A549 (cell line): ENCODE measurements around the gene PDZD2. TPM values are rescaled to one million over a fixed set of nuclear protein-coding genes. Genes with fewer than 3 reads are reported as not detected.

Experiments
- ATAC-seq, 2 experiments: fragments of 200-7000 bp in 1 of 2; fragments of >200 bp in 1 of 2; cut with Nextera tagmentation in 1 of 2; cut with Tn5 transposase in 1 of 2; 3 replicates each; pipeline versions ENCODE4 v1.8.0 to v1.9.1; 2018 to 2020; ENCODE audit warnings: mild to moderate bottlenecking in 1 of 2, moderate library complexity in 1 of 2
- CTCF ChIA-PET: fragments of 300-600 bp; sonication (Branson Sonifier 250); formaldehyde crosslinking; extraction: SDS; loops from one replicate; lab custom pipeline; 2021; ENCODE audit warnings: antibody characterized with exemption, inconsistent platforms; lab: Yijun Ruan, JAX
- POLR2A ChIA-PET: fragments of 350-600 bp; formaldehyde crosslinking; extraction: SDS; loops from one replicate; lab custom pipeline; 2021; ENCODE audit warnings: antibody characterized with exemption, inconsistent platforms; lab: Yijun Ruan, JAX
- DNase-seq, 2 experiments: peaks; one replicate each; pipeline versions ENCODE4 v3.0.0 to v3.0.0-alpha.2; 2011 to 2016; ENCODE audit warnings: low read depth in 1 of 2, low spot score in 1 of 2
- FAIRE-seq: peaks from 2 replicates; lab custom pipeline; 2011; peaks lifted over from hg19 to GRCh38; lab: Jason Lieb, UNC
- H3K27ac ChIP-seq, 2 experiments: fragments of >200 bp; sonication (Bioruptor Twin); formaldehyde crosslinking; 3 replicates each; pipeline ENCODE4 v1.5.1; 2016 to 2017
- H3K4me1 ChIP-seq: fragments of >200 bp; sonication (Bioruptor Twin); formaldehyde crosslinking; 3 replicates; pipeline ENCODE4 v1.6.1; 2016
- H3K4me2 ChIP-seq: fragments of >200 bp; sonication (Bioruptor Twin); formaldehyde crosslinking; 3 replicates; pipeline ENCODE4 v1.6.1; 2016
- H3K4me3 ChIP-seq: fragments of >200 bp; sonication (Bioruptor Twin); formaldehyde crosslinking; 3 replicates; pipeline ENCODE4 v1.5.1; 2016
- H3K9me3 ChIP-seq: fragments of >200 bp; sonication (Bioruptor Twin); formaldehyde crosslinking; 3 replicates; pipeline ENCODE4 v1.6.1; 2016
- CBX8 ChIP-seq: fragments of 200-600 bp; sonication (generic); IDR thresholded peaks from 2 replicates; pipeline ENCODE4 v1.6.1; 2016
- CEBPB ChIP-seq, 2 experiments: fragments of >200 bp in 1 of 2; sonication (Bioruptor Twin) in 1 of 2; formaldehyde crosslinking in 1 of 2; IDR thresholded peaks; 2 replicates each; pipeline ENCODE4 v1.6.1; 2012 to 2016
- CHD2 ChIP-seq: fragments of 150-350 bp; IDR thresholded peaks from 2 replicates; pipeline ENCODE4 v1.6.1; 2014; ENCODE audit warnings: low read length; ENCODE audit not compliant: partially characterized antibody
- EHF ChIP-seq: fragments of 250-450 bp; sonication (Bioruptor Pico); IDR thresholded peaks from 2 replicates; pipeline ENCODE4 v1.5.0; 2020; ENCODE audit warnings: mild to moderate bottlenecking
- ESRRA ChIP-seq: fragments of 150-350 bp; IDR thresholded peaks from 2 replicates; pipeline ENCODE4 v1.6.1; 2014; ENCODE audit warnings: mild to moderate bottlenecking, low read length, borderline replicate concordance
- FOXS1 ChIP-seq: fragments of 250-450 bp; sonication (Bioruptor Pico); IDR thresholded peaks from 2 replicates; pipeline ENCODE4 v1.5.0; 2020; ENCODE audit warnings: mild to moderate bottlenecking, moderate library complexity
- GATA3 ChIP-seq: IDR thresholded peaks from 2 replicates; pipeline ENCODE4 v1.6.1; 2012; ENCODE audit warnings: borderline replicate concordance
- HES2 ChIP-seq: fragments of >200 bp; sonication (Bioruptor Twin); formaldehyde crosslinking; IDR thresholded peaks from 2 replicates; pipeline ENCODE4 v1.6.1; 2016
- HOXA7 ChIP-seq: fragments of 250-450 bp; sonication (Bioruptor Pico); IDR thresholded peaks from 2 replicates; pipeline ENCODE4 v1.5.0; 2020; ENCODE audit warnings: mild to moderate bottlenecking, moderate library complexity
- HOXB5 ChIP-seq: fragments of 250-450 bp; sonication (Bioruptor Pico); IDR thresholded peaks from 2 replicates; pipeline ENCODE4 v1.5.0; 2020; ENCODE audit warnings: mild to moderate bottlenecking, moderate library complexity
- JUN ChIP-seq, 2 experiments: fragments of >200 bp; sonication (Bioruptor Twin); formaldehyde crosslinking; IDR thresholded peaks; 2 replicates in 1 of 2; 3 replicates in 1 of 2; pipeline ENCODE4 v1.6.1; 2016 to 2017
- JUNB ChIP-seq: fragments of >200 bp; sonication (Bioruptor Twin); formaldehyde crosslinking; IDR thresholded peaks from 2 replicates; pipeline ENCODE4 v1.6.1; 2016
- KDM1A ChIP-seq: fragments of 200-600 bp; sonication (generic); IDR thresholded peaks from 2 replicates; pipeline ENCODE4 v1.6.1; 2016; ENCODE audit warnings: low read depth, mild to moderate bottlenecking
- KDM5A ChIP-seq: fragments of 200-600 bp; sonication (generic); IDR thresholded peaks from 2 replicates; pipeline ENCODE4 v1.6.1; 2016; ENCODE audit warnings: antibody characterized with exemption, mild to moderate bottlenecking
- MAZ ChIP-seq: fragments of 150-350 bp; IDR thresholded peaks from 2 replicates; pipeline ENCODE4 v1.6.1; 2014; ENCODE audit warnings: antibody characterized with exemption, low read depth, low read length, borderline replicate concordance
- MYC ChIP-seq: IDR thresholded peaks from 2 replicates; pipeline ENCODE4 v1.6.1; 2012; ENCODE audit warnings: mild to moderate bottlenecking, inconsistent platforms, low read length, improper control_type of control experiment, borderline replicate concordance
- NR3C1 ChIP-seq: fragments of >200 bp; sonication (Bioruptor Twin); formaldehyde crosslinking; IDR thresholded peaks from 3 replicates; pipeline ENCODE4 v1.6.1; 2017
- PHF8 ChIP-seq: fragments of 200-600 bp; sonication (generic); IDR thresholded peaks from 2 replicates; pipeline ENCODE4 v1.6.1; 2016; ENCODE audit warnings: low read depth, mild to moderate bottlenecking, antibody characterized with exemption, moderate library complexity, borderline replicate concordance
- POLR2A ChIP-seq: IDR thresholded peaks from 2 replicates; pipeline ENCODE4 v1.6.1; 2012; ENCODE audit warnings: mild to moderate bottlenecking, low read length
- POLR2AphosphoS2 ChIP-seq: conservative IDR thresholded peaks from 2 replicates; pipeline ENCODE4 v1.6.1; 2012; ENCODE audit warnings: low read length, improper control_type of control experiment, inconsistent platforms
- RARB ChIP-seq: fragments of 250-450 bp; sonication (Bioruptor Pico); IDR thresholded peaks from 2 replicates; pipeline ENCODE4 v1.8.0; 2021; ENCODE audit warnings: mild to moderate bottlenecking, moderate library complexity
- RCOR1 ChIP-seq: fragments of 150-350 bp; IDR thresholded peaks from 2 replicates; pipeline ENCODE4 v1.6.1; 2014; ENCODE audit warnings: antibody characterized with exemption, low read length, low read depth
- REST ChIP-seq: fragments of 200-600 bp; sonication (generic); IDR thresholded peaks from 2 replicates; pipeline ENCODE4 v1.6.1; 2016; ENCODE audit warnings: antibody characterized with exemption, mild to moderate bottlenecking, moderate library complexity
- RNF2 ChIP-seq: fragments of 200-600 bp; sonication (generic); IDR thresholded peaks from 2 replicates; pipeline ENCODE4 v1.6.1; 2016; ENCODE audit warnings: low read depth, mild to moderate bottlenecking, antibody characterized with exemption, moderate library complexity, borderline replicate concordance
- SMC3 ChIP-seq: fragments of >200 bp; sonication (Bioruptor Twin); formaldehyde crosslinking; IDR thresholded peaks from 3 replicates; pipeline ENCODE4 v1.6.1; 2018; ENCODE audit warnings: inconsistent platforms
- TFCP2L1 ChIP-seq: fragments of 250-450 bp; sonication (Bioruptor Pico); IDR thresholded peaks from 2 replicates; pipeline ENCODE4 v1.5.0; 2021; ENCODE audit warnings: mild to moderate bottlenecking
- TP53 ChIP-seq: fragments of 250-450 bp; sonication (Bioruptor Pico); IDR thresholded peaks from 2 replicates; pipeline ENCODE4 v1.5.0; 2021; ENCODE audit warnings: mild to moderate bottlenecking, moderate library complexity
- ZC3H11A ChIP-seq: fragments of 450-650 bp; IDR thresholded peaks from 2 replicates; pipeline ENCODE4 v1.6.1; 2014; ENCODE audit warnings: antibody characterized with exemption, mild to moderate bottlenecking
- ZFP36 ChIP-seq: fragments of 450-650 bp; IDR thresholded peaks from 2 replicates; pipeline ENCODE4 v1.6.1; 2014; ENCODE audit warnings: borderline replicate concordance; ENCODE audit not compliant: partially characterized antibody
- ZNF302 ChIP-seq: fragments of 250-450 bp; sonication (Bioruptor Pico); IDR thresholded peaks from 2 replicates; pipeline ENCODE4 v1.9.0; 2021; ENCODE audit warnings: inconsistent platforms, mild to moderate bottlenecking, moderate library complexity
- WGBS: methylation state at CpG from one replicate; pipeline ENCODE4 v1.1.6; 2017; ENCODE audit errors: missing lambda C conversion rate; 5-methylcytosine and 5-hydroxymethylcytosine counted together
- polyA plus RNA-seq, 4 experiments: library from polyadenylated mRNA; depleted of rRNA in 3 of 4; stranded (reverse); fragments of >200 nt; fragmentation: RNase III in 1 of 4; extraction: RNeasy Plus Mini Kit Qiagen cat#74134 plus additional on column Dnase treatment in 1 of 4; gene quantifications; 2 replicates in 3 of 4; 3 replicates in 1 of 4; pipeline ENCODE4 v1.2.3, GENCODE V29; 2011 to 2017
- TF ChIP-seq, protein P1 (sequence below): IDR thresholded peaks from 2 replicates; pipeline ENCODE4 v1.6.1; 2012; ENCODE audit warnings: low read depth, borderline replicate concordance
- TF ChIP-seq, protein P2 (sequence below): IDR thresholded peaks from 2 replicates; pipeline ENCODE4 v1.6.1; 2012
- TF ChIP-seq, protein P3 (sequence below): fragments of >200 bp; sonication (Bioruptor Twin); formaldehyde crosslinking; IDR thresholded peaks from 3 replicates; pipeline ENCODE4 v1.6.1; 2016

The PDZD2 gene
- polyA plus RNA-seq, 2 of the 4 experiments (the other 2 are of a cell fraction): 0.06 to 0.09 TPM

- TF ChIP-seq HOXB5 (CRISPR knock-in tag): no peak
- TF ChIP-seq, all 56 proteins: peak for 0
These were observed 112.7 kb downstream of the PDZD2 start (continued) for GRCh38 chr5:31751610-31752009.

DNA sequence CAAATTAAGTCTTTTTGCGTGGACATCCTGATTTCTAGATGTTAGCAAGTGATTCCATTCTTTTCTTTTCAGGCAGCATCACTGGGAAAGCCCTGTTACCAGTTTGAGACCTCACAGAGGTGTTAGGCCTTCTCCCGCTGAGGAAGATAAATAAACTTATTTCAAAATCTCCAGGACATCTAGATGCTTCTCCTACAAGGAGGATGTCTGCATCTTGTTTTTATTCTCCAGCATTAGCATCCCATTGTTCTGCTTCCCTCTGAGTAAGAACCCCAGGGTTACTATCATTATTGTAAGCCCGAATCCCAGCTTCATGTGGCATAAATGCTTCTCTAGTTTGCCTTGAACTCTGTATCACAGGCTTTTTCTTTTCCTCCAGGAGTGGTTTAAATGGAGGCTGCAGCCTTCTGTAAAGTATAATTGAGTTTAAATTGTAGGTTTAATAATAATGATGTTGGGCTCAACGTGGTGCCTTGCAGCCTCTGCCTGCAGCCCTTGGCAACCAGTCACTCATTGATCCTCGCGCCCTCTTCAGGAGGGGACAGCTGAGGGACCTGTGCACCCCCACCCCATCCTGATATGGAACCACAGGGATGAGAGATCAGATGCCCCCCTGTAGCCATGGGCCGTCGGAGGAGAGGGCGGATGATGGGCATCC, 114.9 kb downstream of the PDZD2 start:
- no peak for TF ChIP-seq ESRRA
- TF ChIP-seq, protein P1, sequence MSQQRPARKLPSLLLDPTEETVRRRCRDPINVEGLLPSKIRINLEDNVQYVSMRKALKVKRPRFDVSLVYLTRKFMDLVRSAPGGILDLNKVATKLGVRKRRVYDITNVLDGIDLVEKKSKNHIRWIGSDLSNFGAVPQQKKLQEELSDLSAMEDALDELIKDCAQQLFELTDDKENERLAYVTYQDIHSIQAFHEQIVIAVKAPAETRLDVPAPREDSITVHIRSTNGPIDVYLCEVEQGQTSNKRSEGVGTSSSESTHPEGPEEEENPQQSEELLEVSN: no peak
- TF ChIP-seq TP53 (CRISPR knock-in tag): no peak
- TF ChIP-seq ZFP36: no peak
- no peak for TF ChIP-seq POLR2A
- TF ChIP-seq KDM1A: no peak
- TF ChIP-seq RARB (CRISPR knock-in tag): no peak
- no peak for TF ChIP-seq NR3C1
- TF ChIP-seq, protein P2, sequence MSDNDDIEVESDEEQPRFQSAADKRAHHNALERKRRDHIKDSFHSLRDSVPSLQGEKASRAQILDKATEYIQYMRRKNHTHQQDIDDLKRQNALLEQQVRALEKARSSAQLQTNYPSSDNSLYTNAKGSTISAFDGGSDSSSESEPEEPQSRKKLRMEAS: no peak
- TF ChIP-seq CEBPB (IDR thresholded peaks at IDR 0.05): no peak
- no peak for TF ChIP-seq SMC3
- TF ChIP-seq JUNB: no peak
- TF ChIP-seq GATA3: no peak
- no peak for TF ChIP-seq REST
- no peak for TF ChIP-seq PHF8
- TF ChIP-seq POLR2AphosphoS2: no peak
- TF ChIP-seq CBX8: no peak
- TF ChIP-seq RNF2: no peak
- TF ChIP-seq RCOR1: no peak
- no peak for TF ChIP-seq ZNF302 (CRISPR knock-in tag)
- TF ChIP-seq, all 56 proteins: peak for 0
- DNase-seq (no peak), ATAC-seq (no peak), FAIRE-seq (no peak)
- 59% methylated on average over 9 of the region's 9 CpGs for WGBS
- POLR2A ChIA-PET: no interaction called here
- H3K4me2 ChIP-seq: no peak overlapping the region
- H3K27ac ChIP-seq: no peak overlapping the region
- H3K9me3 ChIP-seq: no peaks in the 10 kb centered on the region
- no peak overlapping the region for H3K4me3 ChIP-seq
- CTCF ChIA-PET: no interaction called here
- H3K4me1 ChIP-seq: no peaks in the 10 kb centered on the region

DNA sequence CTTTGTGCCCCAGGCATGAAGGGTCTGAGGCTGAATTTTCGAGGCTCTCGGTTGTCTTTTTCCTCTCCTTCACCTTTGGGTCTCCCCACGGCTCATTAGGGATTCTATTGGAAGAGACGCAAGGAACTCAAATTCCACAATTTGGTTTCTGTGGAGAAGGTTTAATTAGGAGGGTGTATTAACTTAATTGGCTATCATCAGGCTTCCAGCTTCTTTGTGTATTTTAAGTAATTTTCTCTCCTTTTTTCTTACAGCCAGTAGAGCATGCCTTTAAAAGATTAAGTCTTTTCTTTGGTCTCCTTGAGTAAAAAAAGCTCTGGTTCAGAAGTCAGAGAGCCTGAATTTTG, 115.4 kb downstream of the PDZD2 start:
- FAIRE-seq (no peak), DNase-seq (no peak), ATAC-seq (no peak)
- no peaks in the 10 kb centered on the region for H3K4me1 ChIP-seq
- no peak overlapping the region for H3K4me2 ChIP-seq
- POLR2A ChIA-PET: no interaction called here
- CTCF ChIA-PET: no interaction called here
- H3K4me3 ChIP-seq: no peak overlapping the region
- no peak overlapping the region for H3K27ac ChIP-seq
- 50% methylated on average over 4 of the region's 4 CpGs for WGBS
- no peaks in the 10 kb centered on the region for H3K9me3 ChIP-seq
- no peak for TF ChIP-seq NR3C1
- TF ChIP-seq FOXS1 (CRISPR knock-in tag): no peak
- no peak for TF ChIP-seq TFCP2L1 (CRISPR knock-in tag)
- no peak for TF ChIP-seq EHF (CRISPR knock-in tag)
- no peak for TF ChIP-seq PHF8
- no peak for TF ChIP-seq MAZ
- TF ChIP-seq RARB (CRISPR knock-in tag): no peak
- TF ChIP-seq, protein P3, sequence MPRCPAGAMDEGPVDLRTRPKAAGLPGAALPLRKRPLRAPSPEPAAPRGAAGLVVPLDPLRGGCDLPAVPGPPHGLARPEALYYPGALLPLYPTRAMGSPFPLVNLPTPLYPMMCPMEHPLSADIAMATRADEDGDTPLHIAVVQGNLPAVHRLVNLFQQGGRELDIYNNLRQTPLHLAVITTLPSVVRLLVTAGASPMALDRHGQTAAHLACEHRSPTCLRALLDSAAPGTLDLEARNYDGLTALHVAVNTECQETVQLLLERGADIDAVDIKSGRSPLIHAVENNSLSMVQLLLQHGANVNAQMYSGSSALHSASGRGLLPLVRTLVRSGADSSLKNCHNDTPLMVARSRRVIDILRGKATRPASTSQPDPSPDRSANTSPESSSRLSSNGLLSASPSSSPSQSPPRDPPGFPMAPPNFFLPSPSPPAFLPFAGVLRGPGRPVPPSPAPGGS: no peak
- TF ChIP-seq KDM5A: no peak
- no peak for TF ChIP-seq HOXA7 (CRISPR knock-in tag)
- no peak for TF ChIP-seq JUN (IDR thresholded peaks at IDR 0.05)
- TF ChIP-seq HES2: no peak
- TF ChIP-seq KDM1A: no peak
- no peak for TF ChIP-seq ZNF302 (CRISPR knock-in tag)
- TF ChIP-seq GATA3: no peak
- no peak for TF ChIP-seq MYC
- TF ChIP-seq CHD2: no peak
- no peak for TF ChIP-seq ZC3H11A
